Spleen (tissue), 7 donors: Measurements from ENCODE around the gene CCDC137.

ENCODE experiments used
- CTCF ChIP-seq, 11 experiments: fragments of 200-600 bp in 7 of 11; fragments of 450-650 bp in 4 of 11; sonication (generic) in 4 of 11; IDR thresholded peaks in 8 of 11; conservative IDR thresholded peaks in 3 of 11; 1 replicate in 7 of 11; 2 replicates in 4 of 11; pipeline versions ENCODE4 v1.4.0 to v1.8.0; 2016 to 2021; ENCODE audit warnings: antibody characterized with exemption in 11 of 11, inconsistent platforms in 4 of 11, mild to moderate bottlenecking in 1 of 11
- POLR2A ChIP-seq, 3 donors: fragments of 450-650 bp; IDR thresholded peaks; one replicate each; pipeline ENCODE4 v1.5.1; 2017; ENCODE audit warnings: antibody characterized with exemption in 3 of 3, mild to moderate bottlenecking in 1 of 3
- donor health status: DM: no; HTN: no; CAD: no; lungs with moderate emphysema.
- donor health status: DM: no; HTN: no; CAD: no.
- donor health status: DM: no; HTN: no; CAD: no.

GRCh38 chr17:81683208-81683583 is 16.7 kb downstream of the CCDC137 start:
- TF ChIP-seq POLR2A (IDR thresholded peaks at IDR 0.05) (no peak), CTCF (IDR thresholded peaks at IDR 0.05 in 8 of 11, conservative IDR thresholded peaks at IDR 0.05 in 3 of 11) (no peak)
